Astrocyte of the cerebellum (primary cell): ENCODE measurements around the gene MAP6.

Experiments used
- DNase-seq: peaks from one replicate; pipeline ENCODE4 v3.0.0-alpha.2; 2011; ENCODE audit warnings: low read depth
- H3K4me3 ChIP-seq: 2 replicates; pipeline ENCODE4 v1.5.1; 2011; ENCODE audit warnings: mild to moderate bottlenecking, low read depth, low read length, moderate library complexity
- CTCF ChIP-seq: IDR thresholded peaks from 2 replicates; pipeline ENCODE4 v1.5.1; 2012; ENCODE audit warnings: low read length, low read depth, moderate library complexity, mild to moderate bottlenecking; ENCODE audit errors: missing control alignments
- in situ Hi-C: cut with HindIII; loops from 2 replicates; pipeline ENCODE4 v1.10.0; 2017; ENCODE audit warnings: low sequenced_read_pairs

MAP6 gene

GRCh38 chr11:75635066-75635862 is 33.6 kb downstream of the MAP6 start:
- TF ChIP-seq CTCF: no peak

GRCh38 chr11:75633409-75634066 is 35.3 kb downstream of the MAP6 start:
- DNase-seq: no peak
- in situ Hi-C loops: no loop called here
- no peak for TF ChIP-seq CTCF
- H3K4me3 ChIP-seq: no peak overlapping the region

More at GRCh38 chr11:75635066-75635862, 33.6 kb downstream of the MAP6 start:
- in situ Hi-C loops: no loop called here
- H3K4me3 ChIP-seq: no peak overlapping the region
- DNase-seq: peak; percentile 39

- no peak for DNase-seq
- TF ChIP-seq CTCF: no peak
- in situ Hi-C loops: no loop called here
- H3K4me3 ChIP-seq: no peak overlapping the region
These were observed 35.9 kb downstream of the MAP6 start for GRCh38 chr11:75632962-75633361.

- H3K4me3 ChIP-seq: no peak overlapping the region
- in situ Hi-C loops: no loop called here
- no peak for TF ChIP-seq CTCF
- DNase-seq: no peak
These were observed 36.4 kb downstream of the MAP6 start for GRCh38 chr11:75632450-75632849.

- no peak for DNase-seq
- no peak for TF ChIP-seq CTCF
- in situ Hi-C loops: no loop called here
- no peak overlapping the region for H3K4me3 ChIP-seq
These were observed 37.6 kb downstream of the MAP6 start for GRCh38 chr11:75631086-75631730.

GRCh38 chr11:75627906-75628668 is 40.8 kb downstream of the MAP6 start:
- no peak for TF ChIP-seq CTCF
- in situ Hi-C loops: no loop called here
- no peak for DNase-seq
- H3K4me3 ChIP-seq: no peak overlapping the region
